DOHH2 (cell line): ENCODE data around the gene GOLGA1.

ENCODE experiments used
- EZH2phosphoT487 ChIP-seq: fragments of 200-600 bp; sonication (generic); IDR thresholded peaks from 2 replicates; pipeline ENCODE4 v1.6.1; 2017; ENCODE audit warnings: borderline replicate concordance, mild to moderate bottlenecking, antibody characterized with exemption, low read length, moderate library complexity, mixed read lengths
- TF ChIP-seq, protein P1 (sequence below): fragments of 200-600 bp; sonication (generic); IDR thresholded peaks from one replicate; pipeline ENCODE4 v1.5.1; 2014; ENCODE audit warnings: antibody characterized with exemption, mild to moderate bottlenecking, low read depth, low read length; ENCODE audit not compliant: poor library complexity, severe bottlenecking

DNA sequence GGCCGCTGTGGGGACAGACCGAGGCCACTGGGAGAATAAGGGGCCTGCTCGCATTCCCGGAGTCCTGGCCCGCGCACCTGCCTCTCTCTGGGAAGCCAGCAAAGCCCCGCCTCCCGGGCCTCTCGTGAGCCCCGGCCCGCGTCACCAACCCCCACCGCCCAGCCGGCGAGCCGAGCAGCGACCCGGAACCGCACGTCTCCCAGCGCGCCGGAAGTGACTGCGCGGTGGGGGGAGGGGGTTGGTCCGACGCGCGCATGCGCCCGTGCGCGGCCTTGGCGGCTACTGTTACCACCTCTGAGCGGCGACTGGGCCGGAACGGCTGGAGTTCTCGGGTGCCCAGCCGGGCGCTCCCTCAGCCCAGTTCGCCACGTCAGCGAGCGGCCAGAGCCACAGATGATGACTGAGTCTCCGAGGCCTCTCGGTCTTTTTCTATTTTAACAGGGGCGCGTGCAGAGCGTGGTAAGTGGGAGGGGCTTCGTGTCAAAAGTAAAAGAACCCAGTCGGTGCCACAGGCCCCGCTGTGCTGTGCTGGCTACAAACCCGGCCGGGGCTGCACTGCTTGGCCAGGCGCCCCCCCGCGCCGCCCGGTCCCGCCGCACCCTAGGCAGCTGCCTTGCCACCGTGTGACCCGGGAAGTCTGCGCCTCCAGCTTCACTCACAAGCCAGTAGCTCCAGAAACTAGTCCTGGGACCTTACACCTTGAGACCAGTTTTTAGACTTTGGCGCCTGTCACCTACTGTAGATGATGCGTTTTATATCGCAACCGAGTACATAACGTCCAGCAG is at the start of gene GOLGA1:
- TF ChIP-seq, protein P1, sequence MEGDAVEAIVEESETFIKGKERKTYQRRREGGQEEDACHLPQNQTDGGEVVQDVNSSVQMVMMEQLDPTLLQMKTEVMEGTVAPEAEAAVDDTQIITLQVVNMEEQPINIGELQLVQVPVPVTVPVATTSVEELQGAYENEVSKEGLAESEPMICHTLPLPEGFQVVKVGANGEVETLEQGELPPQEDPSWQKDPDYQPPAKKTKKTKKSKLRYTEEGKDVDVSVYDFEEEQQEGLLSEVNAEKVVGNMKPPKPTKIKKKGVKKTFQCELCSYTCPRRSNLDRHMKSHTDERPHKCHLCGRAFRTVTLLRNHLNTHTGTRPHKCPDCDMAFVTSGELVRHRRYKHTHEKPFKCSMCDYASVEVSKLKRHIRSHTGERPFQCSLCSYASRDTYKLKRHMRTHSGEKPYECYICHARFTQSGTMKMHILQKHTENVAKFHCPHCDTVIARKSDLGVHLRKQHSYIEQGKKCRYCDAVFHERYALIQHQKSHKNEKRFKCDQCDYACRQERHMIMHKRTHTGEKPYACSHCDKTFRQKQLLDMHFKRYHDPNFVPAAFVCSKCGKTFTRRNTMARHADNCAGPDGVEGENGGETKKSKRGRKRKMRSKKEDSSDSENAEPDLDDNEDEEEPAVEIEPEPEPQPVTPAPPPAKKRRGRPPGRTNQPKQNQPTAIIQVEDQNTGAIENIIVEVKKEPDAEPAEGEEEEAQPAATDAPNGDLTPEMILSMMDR: no peak
- no peak for TF ChIP-seq EZH2phosphoT487
